Lung (tissue), 12 donors: ENCODE results near the gene ROR1. TPM values are rescaled to one million over a fixed set of nuclear protein-coding genes. Genes with fewer than 3 reads are reported as not detected.

ENCODE experiments used
- ATAC-seq: fragments of 200-7000 bp; cut with Tn5 transposase; one replicate; pipeline ENCODE4 v1.9.1; 2020; ENCODE audit warnings: moderate number of reproducible peaks; ENCODE audit not compliant: insufficient read depth, low FRiP score
- DNase-seq, 3 donors: peaks; one replicate each; pipeline ENCODE4 v3.0.0-alpha.2; 2013 to 2017
- H3K27ac ChIP-seq, 2 donors: one replicate each; pipeline ENCODE4 v1.5.1; 2013; ENCODE audit warnings: mild to moderate bottlenecking in 2 of 2, moderate library complexity in 2 of 2, control low read depth in 1 of 2, inconsistent platforms in 1 of 2, low read depth in 1 of 2, low read length in 1 of 2
- H3K27me3 ChIP-seq, 3 donors: one replicate each; pipeline ENCODE4 v1.5.1; 2013; ENCODE audit warnings: low read length in 2 of 3; ENCODE audit not compliant: control insufficient read depth in 3 of 3, insufficient read depth in 3 of 3
- H3K36me3 ChIP-seq, 4 donors: one replicate each; pipeline ENCODE4 v1.5.1; 2013; ENCODE audit warnings: low read length in 4 of 4, mild to moderate bottlenecking in 1 of 4, moderate library complexity in 1 of 4; ENCODE audit not compliant: control insufficient read depth in 4 of 4, insufficient read depth in 4 of 4
- H3K4me1 ChIP-seq, 5 donors: one replicate each; pipeline ENCODE4 v1.5.1; 2013; ENCODE audit warnings: low read length in 5 of 5, mild to moderate bottlenecking in 2 of 5, moderate library complexity in 1 of 5; ENCODE audit not compliant: control insufficient read depth in 5 of 5, insufficient read depth in 5 of 5
- H3K4me3 ChIP-seq: one replicate; pipeline ENCODE4 v1.5.1; 2013; ENCODE audit warnings: mild to moderate bottlenecking, control low read depth, moderate library complexity
- H3K9ac ChIP-seq, 2 donors: one replicate each; pipeline ENCODE4 v1.5.1; 2013; ENCODE audit warnings: low read length in 2 of 2, control low read depth in 1 of 2; ENCODE audit not compliant: insufficient read depth in 1 of 2
- H3K9me3 ChIP-seq, 4 donors: one replicate each; pipeline ENCODE4 v1.5.1; 2013; ENCODE audit warnings: low read length in 3 of 4, mild to moderate bottlenecking in 1 of 4, moderate library complexity in 1 of 4; ENCODE audit not compliant: control insufficient read depth in 4 of 4, insufficient read depth in 3 of 4
- CTCF ChIP-seq: IDR thresholded peaks from 2 replicates; pipeline ENCODE4 v1.5.1; 2012; ENCODE audit warnings: mild to moderate bottlenecking; ENCODE audit errors: control extremely low read depth, extremely low read depth
- WGBS, 2 donors: extraction: QIAGEN DNeasy Blood & Tissue Kit; methylation state at CpG; one replicate each; pipeline ENCODE4 v1.1.7; 2013; 5-methylcytosine and 5-hydroxymethylcytosine counted together
- polyA plus RNA-seq, 2 donors: library from polyadenylated mRNA; stranded (reverse); fragments of 200-250 nt; gene quantifications; one replicate each; pipeline ENCODE4 v1.2.1, GENCODE V29; 2013
- total RNA-seq, 2 donors: library from RNA; depleted of rRNA in 1 of 2; stranded (reverse); fragments of >200 nt in 1 of 2; gene quantifications; one replicate each; pipeline ENCODE4 v1.2.1, GENCODE V29; 2014 to 2021
- donor health status: control.
- donor health status: control.
- donor health status: Bipolar disorder and iron deficiency.
- donor health status: healthy.
- donor health status: DM: yes; HTN: yes; CAD: no.

ROR1 gene
- total and polyA plus RNA-seq, 4 donors: 2.9 to 47.0 (median 14.0) TPM

DNA sequence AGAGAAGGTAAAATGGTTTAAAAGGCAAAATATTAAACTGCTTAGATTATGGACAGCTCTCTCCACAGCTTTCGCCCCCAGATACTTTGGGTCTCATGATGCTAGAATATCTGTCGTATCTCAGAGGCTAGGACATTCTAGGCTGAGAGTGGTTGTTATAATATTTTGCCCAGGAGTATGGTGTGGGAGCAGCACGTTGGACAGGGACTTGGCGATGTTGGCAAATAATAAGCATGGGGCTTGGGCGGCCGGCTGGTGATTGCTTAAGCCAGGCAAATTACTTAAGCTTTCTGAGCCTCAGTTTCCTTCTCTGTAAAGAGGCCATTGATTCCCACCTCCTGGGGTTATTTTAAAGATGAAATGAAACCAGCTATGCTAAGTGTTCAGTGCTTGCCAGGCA lies 133.2 kb downstream of the ROR1 start:
- no peaks in the 10 kb centered on the region for H3K9me3 ChIP-seq
- H3K27me3 ChIP-seq: no peaks in the 10 kb centered on the region
- peaks cover 0 to 1% (median 0%) of the 10 kb centered on the region in 4 donors for H3K36me3 ChIP-seq
- no peak overlapping the region for H3K4me3 ChIP-seq
- H3K9ac ChIP-seq: no peak overlapping the region
- H3K4me1 ChIP-seq: peaks cover 10 to 55% (median 17%) of the 10 kb centered on the region in 5 donors
- ATAC-seq (no peak), DNase-seq (no peak)
- WGBS, 2 donors: 80 to 81% methylated on average over 6 of the region's 6 CpGs
- H3K27ac ChIP-seq: no peak overlapping the region
- no peak for TF ChIP-seq CTCF

DNA sequence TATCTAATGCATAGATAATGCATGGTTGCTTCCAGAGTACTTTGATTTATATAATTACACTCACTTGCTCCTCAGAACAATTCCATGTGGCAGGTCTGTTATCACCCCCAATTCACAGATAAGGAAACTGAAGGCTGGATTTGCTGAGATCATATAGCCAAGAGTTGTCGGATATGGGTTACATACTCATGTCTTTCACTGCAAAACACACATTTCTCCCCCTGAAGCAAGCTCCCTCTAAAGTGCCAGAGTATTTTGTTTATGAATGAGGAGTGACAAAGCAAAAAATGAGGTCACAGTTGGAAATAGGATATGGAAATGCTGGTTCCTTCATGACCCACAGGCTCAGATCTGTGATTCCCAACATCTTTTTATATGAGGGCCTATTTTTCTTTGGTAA lies 134.2 kb downstream of the ROR1 start:
- no peak overlapping the region for H3K9ac ChIP-seq
- H3K4me1 ChIP-seq: peaks cover 8 to 59% (median 20%) of the 10 kb centered on the region in 5 donors
- H3K27ac ChIP-seq: no peak overlapping the region
- TF ChIP-seq CTCF: no peak
- DNase-seq (peak in 2 of 3 donors; percentile 69 to 82), ATAC-seq (no peak)
- H3K9me3 ChIP-seq: no peaks in the 10 kb centered on the region
- WGBS, 2 donors: 85 to 86% methylated on average over 1 of the region's 1 CpG
- H3K4me3 ChIP-seq: no peak overlapping the region
- H3K36me3 ChIP-seq: peaks cover 0 to 1% (median 0%) of the 10 kb centered on the region in 4 donors
- no peaks in the 10 kb centered on the region for H3K27me3 ChIP-seq

- no peak for ATAC-seq
- Histone ChIP-seq H3K4me3 (no peak overlapping the region), H3K27me3 (no peaks in the 10 kb centered on the region), H3K4me1 (peaks cover 13 to 70% (median 28%) of the 10 kb centered on the region in 5 donors), H3K27ac (no peak overlapping the region), H3K36me3 (no peaks in the 10 kb centered on the region), H3K9me3 (no peaks in the 10 kb centered on the region), H3K9ac (no peak overlapping the region)
- peak in 1 of 3 donors; percentile 50 for DNase-seq
- TF ChIP-seq CTCF: no peak
- 67 to 73% methylated on average over 6 of the region's 6 CpGs for WGBS, 2 donors
These were observed 135.7 kb downstream of the ROR1 start for GRCh38 chr1:63909526-63909925.

DNA sequence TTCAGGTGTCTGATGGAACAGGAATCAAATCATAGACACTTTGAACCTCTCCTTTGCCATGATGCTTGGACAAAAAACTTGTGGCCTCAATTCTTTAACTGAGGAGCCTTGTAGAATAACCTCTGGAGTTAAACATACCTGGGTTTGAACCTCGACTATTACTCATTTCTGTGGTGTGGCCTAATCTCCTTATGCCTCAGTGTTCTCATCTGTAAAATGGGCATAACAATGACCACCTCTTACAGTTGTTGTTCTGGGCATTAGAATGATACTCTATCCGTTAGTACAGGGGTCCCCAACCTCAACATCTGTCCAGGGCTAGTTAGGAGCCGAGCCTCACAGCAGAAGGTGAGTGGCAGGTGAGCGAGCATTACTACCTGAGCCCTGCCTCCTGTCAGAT lies 137.2 kb downstream of the ROR1 start:
- ATAC-seq (no peak), DNase-seq (no peak)
- Histone ChIP-seq H3K9me3 (no peaks in the 10 kb centered on the region), H3K9ac (no peak overlapping the region), H3K36me3 (no peaks in the 10 kb centered on the region), H3K4me3 (no peak overlapping the region), H3K4me1 (peaks cover 14 to 80% (median 30%) of the 10 kb centered on the region in 5 donors), H3K27ac (no peak overlapping the region), H3K27me3 (no peaks in the 10 kb centered on the region)
- WGBS, 2 donors: 81 to 90% methylated on average over 4 of the region's 4 CpGs
- TF ChIP-seq CTCF: no peak
